Neuronal stem cell (in vitro differentiated cells): ENCODE results near the gene PRKAG1.

Experiments
- DNase-seq: peaks from one replicate; pipeline ENCODE4 v3.0.0-alpha.2; 2013; ENCODE audit warnings: low spot score
- H2AFZ ChIP-seq: one replicate; pipeline ENCODE4 v1.6.1; 2013; ENCODE audit warnings: mild to moderate bottlenecking, low read length, inconsistent platforms
- H2AK5ac ChIP-seq: 2 replicates; pipeline ENCODE4 v1.6.1; 2013; ENCODE audit warnings: low read depth, mild to moderate bottlenecking, inconsistent platforms, low read length, moderate library complexity, mixed read lengths
- H2BK120ac ChIP-seq: 2 replicates; pipeline ENCODE4 v1.6.1; 2013; ENCODE audit warnings: low read depth, mild to moderate bottlenecking, inconsistent platforms, low read length, moderate library complexity, mixed read lengths
- H2BK12ac ChIP-seq: one replicate; pipeline ENCODE4 v1.6.1; 2013; ENCODE audit warnings: low read length, inconsistent platforms
- H2BK15ac ChIP-seq: 2 replicates; pipeline ENCODE4 v1.6.1; 2013; ENCODE audit warnings: mild to moderate bottlenecking, low read length, inconsistent platforms, mixed read lengths
- H2BK5ac ChIP-seq: one replicate; pipeline ENCODE4 v1.6.1; 2013; ENCODE audit warnings: inconsistent platforms, mild to moderate bottlenecking, low read length, moderate library complexity
- H3K14ac ChIP-seq: one replicate; pipeline ENCODE4 v1.6.1; 2013; ENCODE audit warnings: low read length, inconsistent platforms
- H3K18ac ChIP-seq: 2 replicates; pipeline ENCODE4 v1.6.1; 2013; ENCODE audit warnings: low read length, inconsistent platforms
- H3K23ac ChIP-seq: 2 replicates; pipeline ENCODE4 v1.6.1; 2013; ENCODE audit warnings: low read depth, mild to moderate bottlenecking, mixed read lengths, low read length, inconsistent platforms; ENCODE audit not compliant: poor library complexity
- H3K27ac ChIP-seq: replicated peaks from 3 replicates; pipeline ENCODE4 v1.5.1; 2013; ENCODE audit warnings: low read length, inconsistent platforms
- H3K27me3 ChIP-seq, 3 experiments: 2 replicates each; pipeline ENCODE4 v1.6.1; 2013; ENCODE audit warnings: low read length in 3 of 3, mild to moderate bottlenecking in 2 of 3, inconsistent platforms in 1 of 3, low read depth in 1 of 3, mixed read lengths in 1 of 3, moderate library complexity in 1 of 3; ENCODE audit not compliant: control insufficient read depth in 3 of 3, insufficient read depth in 3 of 3
- H3K36me3 ChIP-seq, 2 donors: replicated peaks in 1 of 2; 2 replicates each; pipeline ENCODE4 v1.6.1; 2013; ENCODE audit warnings: low read length in 2 of 2; ENCODE audit not compliant: control insufficient read depth in 2 of 2, insufficient read depth in 2 of 2
- H3K4ac ChIP-seq: 2 replicates; pipeline ENCODE4 v1.6.1; 2013; ENCODE audit warnings: inconsistent platforms, mild to moderate bottlenecking, low read length, moderate library complexity
- H3K4me1 ChIP-seq, 2 donors: 1 replicate in 1 of 2; 2 replicates in 1 of 2; pipeline ENCODE4 v1.6.1; 2013; ENCODE audit warnings: low read length in 2 of 2, low read depth in 1 of 2; ENCODE audit not compliant: control insufficient read depth in 2 of 2, insufficient read depth in 1 of 2
- H3K4me2 ChIP-seq: one replicate; pipeline ENCODE4 v1.6.1; 2013; ENCODE audit warnings: mild to moderate bottlenecking, low read length, inconsistent platforms; ENCODE audit not compliant: insufficient read depth, poor library complexity, severe bottlenecking
- H3K4me3 ChIP-seq, 2 donors: 2 replicates each; pipeline ENCODE4 v1.5.1; 2013; ENCODE audit warnings: low read length in 2 of 2, mild to moderate bottlenecking in 2 of 2, inconsistent platforms in 1 of 2, moderate library complexity in 1 of 2
- H3K79me1 ChIP-seq: one replicate; pipeline ENCODE4 v1.6.1; 2013; ENCODE audit warnings: low read depth, mild to moderate bottlenecking, inconsistent platforms, low read length, moderate library complexity
- H3K9ac ChIP-seq: one replicate; pipeline ENCODE4 v1.6.1; 2013; ENCODE audit warnings: mild to moderate bottlenecking, low read depth, low read length, inconsistent platforms; ENCODE audit not compliant: poor library complexity
- H3K9me3 ChIP-seq, 2 donors: replicated peaks in 1 of 2; 2 replicates each; pipeline versions ENCODE3 to v1.6.1; 2013; ENCODE audit warnings: low read length in 2 of 2, mild to moderate bottlenecking in 2 of 2, inconsistent platforms in 1 of 2, low read depth in 1 of 2, mixed read lengths in 1 of 2, moderate library complexity in 1 of 2; ENCODE audit not compliant: control insufficient read depth in 2 of 2, insufficient read depth in 1 of 2
- H4K8ac ChIP-seq: one replicate; pipeline ENCODE4 v1.6.1; 2013; ENCODE audit warnings: low read depth, mild to moderate bottlenecking, inconsistent platforms, low read length, moderate library complexity
- H4K91ac ChIP-seq: one replicate; pipeline ENCODE4 v1.6.1; 2013; ENCODE audit warnings: low read length, low read depth, mild to moderate bottlenecking, inconsistent platforms; ENCODE audit not compliant: poor library complexity
- WGBS, 2 donors: extraction: QIAGEN DNeasy Blood & Tissue Kit; methylation state at CpG; one replicate each; pipeline ENCODE4 v1.1.7; 2013; ENCODE audit warnings: missing lambda C conversion rate in 2 of 2, mixed read lengths in 1 of 2; ENCODE audit not compliant: insufficient read length in 2 of 2, insufficient replicate concordance in 1 of 2; ENCODE audit errors: extremely low coverage in 2 of 2; 5-methylcytosine and 5-hydroxymethylcytosine counted together

Gene PRKAG1

GRCh38 chr12:49019120-49019430 is 499 bp upstream of the PRKAG1 start:
- Histone ChIP-seq H3K18ac (no peak overlapping the region), H3K4me1 (peaks cover 5 to 6% of the 10 kb centered on the region in 2 donors), H3K23ac (no peak overlapping the region), H3K9ac (no peak overlapping the region), H2BK5ac (no peak overlapping the region), H3K4ac (no peak overlapping the region), H3K27me3 (no peaks in the 10 kb centered on the region), H2BK12ac (no peak overlapping the region), H3K36me3 (peaks cover 23 to 40% of the 10 kb centered on the region in 2 donors), H3K4me2 (peak overlapping the region; percentile 55), H2BK15ac (no peak overlapping the region), H3K79me1 (peaks cover 3% of the 10 kb centered on the region), H3K4me3 (peak overlapping the region; percentile 79 to 83), H3K27ac (peak overlapping the region; percentile 73), H2BK120ac (no peak overlapping the region), H4K91ac (no peak overlapping the region), H3K14ac (no peak overlapping the region), H2AFZ (peak overlapping the region; percentile 79), H3K9me3 (peaks cover 0 to 2% of the 10 kb centered on the region in 2 donors), H4K8ac (no peak overlapping the region), H2AK5ac (no peak overlapping the region)
- no CpG with 5 or more reads among the region's 8 CpGs for WGBS, 2 donors
- DNase-seq, result no peak

DNA sequence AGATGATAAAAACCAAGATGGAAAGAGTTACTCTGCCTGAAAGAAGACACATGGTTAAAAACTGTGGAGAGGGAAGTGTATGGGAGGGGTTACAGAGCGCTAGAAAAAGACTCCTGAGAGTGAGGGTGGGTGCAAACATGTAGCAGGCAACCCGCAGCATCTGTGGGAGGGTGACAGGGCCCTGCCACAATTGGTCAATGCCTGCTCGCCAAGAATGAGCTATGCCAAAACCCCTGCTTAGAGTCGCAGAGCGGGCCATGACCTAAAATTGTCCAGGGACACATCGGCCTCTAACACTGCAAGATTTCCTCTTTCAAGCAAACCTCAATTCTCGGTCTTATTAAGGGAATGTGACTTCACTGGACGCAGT is 700 bp downstream of the PRKAG1 start:
- Histone ChIP-seq H3K23ac (peak overlapping the region; percentile 97), H3K14ac (no peak overlapping the region), H3K18ac (peak overlapping the region; percentile 98), H2BK12ac (no peak overlapping the region), H2BK15ac (peak overlapping the region; percentile 99), H3K79me1 (peaks cover 3% of the 10 kb centered on the region), H2AFZ (peak overlapping the region; percentile 91), H3K27me3 (no peaks in the 10 kb centered on the region), H3K9me3 (peaks cover 0 to 2% of the 10 kb centered on the region in 2 donors), H3K9ac (peak overlapping the region; percentile 85), H4K8ac (no peak overlapping the region), H2BK120ac (no peak overlapping the region), H3K27ac (peak overlapping the region; percentile 93), H3K4me1 (peaks cover 5 to 6% of the 10 kb centered on the region in 2 donors), H4K91ac (no peak overlapping the region), H3K4ac (no peak overlapping the region), H3K4me2 (peak overlapping the region; percentile 88), H3K4me3 (peak overlapping the region; percentile 83 to 90), H2BK5ac (peak overlapping the region; percentile 93), H3K36me3 (peaks cover 16 to 30% of the 10 kb centered on the region in 2 donors), H2AK5ac (peak overlapping the region; percentile 76)
- no CpG with 5 or more reads among the region's 8 CpGs for WGBS, 2 donors
- no peak for DNase-seq

GRCh38 chr12:49015196-49015595 is 3.4 kb downstream of the PRKAG1 start:
- Histone ChIP-seq H3K27ac (no peak overlapping the region), H3K18ac (no peak overlapping the region), H3K79me1 (peaks cover 2% of the 10 kb centered on the region), H4K8ac (no peak overlapping the region), H3K4me2 (no peak overlapping the region), H3K23ac (no peak overlapping the region), H2AK5ac (no peak overlapping the region), H3K9ac (no peak overlapping the region), H2AFZ (no peak overlapping the region), H2BK15ac (no peak overlapping the region), H2BK5ac (no peak overlapping the region), H3K14ac (no peak overlapping the region), H3K4ac (no peak overlapping the region), H3K4me3 (no peak overlapping the region), H3K4me1 (peaks cover 5 to 6% of the 10 kb centered on the region in 2 donors), H2BK12ac (no peak overlapping the region), H3K36me3 (peaks cover 0 to 17% of the 10 kb centered on the region in 2 donors), H3K9me3 (no peaks in the 10 kb centered on the region), H3K27me3 (no peaks in the 10 kb centered on the region), H2BK120ac (no peak overlapping the region), H4K91ac (no peak overlapping the region)
- no CpG with 5 or more reads among the region's 1 CpG for WGBS, 2 donors
- no peak for DNase-seq

GRCh38 chr12:49014547-49014946 is 4.0 kb downstream of the PRKAG1 start:
- WGBS, 2 donors, result no CpG with 5 or more reads among the region's 1 CpG
- Histone ChIP-seq H2AK5ac (no peak overlapping the region), H3K4me2 (no peak overlapping the region), H3K27me3 (no peaks in the 10 kb centered on the region), H4K91ac (no peak overlapping the region), H3K9me3 (no peaks in the 10 kb centered on the region), H3K4ac (no peak overlapping the region), H2BK120ac (no peak overlapping the region), H3K23ac (no peak overlapping the region), H3K18ac (no peak overlapping the region), H3K27ac (no peak overlapping the region), H3K14ac (no peak overlapping the region), H3K79me1 (peaks cover 2% of the 10 kb centered on the region), H2AFZ (no peak overlapping the region), H2BK15ac (no peak overlapping the region), H2BK12ac (no peak overlapping the region), H3K4me1 (peaks cover 5 to 6% of the 10 kb centered on the region in 2 donors), H3K4me3 (no peak overlapping the region), H2BK5ac (no peak overlapping the region), H4K8ac (no peak overlapping the region), H3K9ac (no peak overlapping the region), H3K36me3 (peaks cover 0 to 19% of the 10 kb centered on the region in 2 donors)
- no peak for DNase-seq
